Chondrocyte (in vitro differentiated cells): ENCODE data around the gene NKD1. TPM values are rescaled to one million over a fixed set of nuclear protein-coding genes. Genes with fewer than 3 reads are reported as not detected.

Experiments used
- DNase-seq: peaks from one replicate; pipeline ENCODE4 v3.0.0; 2021; ENCODE audit warnings: mixed read lengths, low spot score
- H3K27ac Mint-ChIP-seq: one replicate; pipeline ENCODE4 v1.8.0; 2021; ENCODE audit warnings: mild to moderate bottlenecking, moderate library complexity, mixed read lengths; ENCODE audit not compliant: unreplicated experiment
- H3K27me3 Mint-ChIP-seq: 2 replicates; pipeline ENCODE4 v1.8.0; 2021; ENCODE audit warnings: low read depth, mixed read lengths
- H3K36me3 Mint-ChIP-seq: 2 replicates; pipeline ENCODE4 v1.8.0; 2021; ENCODE audit warnings: low read depth, mixed read lengths
- H3K4me1 Mint-ChIP-seq: 2 replicates; pipeline ENCODE4 v1.8.0; 2021; ENCODE audit warnings: low read depth, mild to moderate bottlenecking, mixed read lengths
- H3K4me3 Mint-ChIP-seq: one replicate; pipeline ENCODE4 v1.8.0; 2021; ENCODE audit warnings: mild to moderate bottlenecking, moderate library complexity, mixed read lengths; ENCODE audit not compliant: unreplicated experiment
- H3K9me3 Mint-ChIP-seq: 2 replicates; pipeline ENCODE4 v1.8.0; 2021; ENCODE audit warnings: low read depth, mixed read lengths
- CTCF ChIP-seq: fragments of 200-600 bp; sonication (generic); IDR thresholded peaks from 2 replicates; pipeline ENCODE4 v1.5.0; 2021; ENCODE audit warnings: antibody characterized with exemption, mild to moderate bottlenecking, moderate library complexity
- total RNA-seq: library from RNA; stranded (reverse); gene quantifications from 3 replicates; pipeline ENCODE4 v1.2.1, GENCODE V29; 2021

Gene NKD1
- total RNA-seq, 1 donor from 2014 or later: 8.0 TPM

GRCh38 chr16:50555269-50555875 is 7.2 kb downstream of the NKD1 start:
- no peak overlapping the region for H3K4me3 Mint-ChIP-seq
- no peak for TF ChIP-seq CTCF
- no peak for DNase-seq
- H3K9me3 Mint-ChIP-seq: peaks cover 3% of the 10 kb centered on the region
- H3K27ac Mint-ChIP-seq: no peak overlapping the region
- peaks cover 5% of the 10 kb centered on the region for H3K27me3 Mint-ChIP-seq
- peaks cover 6% of the 10 kb centered on the region for H3K4me1 Mint-ChIP-seq
- peaks cover 8% of the 10 kb centered on the region for H3K36me3 Mint-ChIP-seq

DNA sequence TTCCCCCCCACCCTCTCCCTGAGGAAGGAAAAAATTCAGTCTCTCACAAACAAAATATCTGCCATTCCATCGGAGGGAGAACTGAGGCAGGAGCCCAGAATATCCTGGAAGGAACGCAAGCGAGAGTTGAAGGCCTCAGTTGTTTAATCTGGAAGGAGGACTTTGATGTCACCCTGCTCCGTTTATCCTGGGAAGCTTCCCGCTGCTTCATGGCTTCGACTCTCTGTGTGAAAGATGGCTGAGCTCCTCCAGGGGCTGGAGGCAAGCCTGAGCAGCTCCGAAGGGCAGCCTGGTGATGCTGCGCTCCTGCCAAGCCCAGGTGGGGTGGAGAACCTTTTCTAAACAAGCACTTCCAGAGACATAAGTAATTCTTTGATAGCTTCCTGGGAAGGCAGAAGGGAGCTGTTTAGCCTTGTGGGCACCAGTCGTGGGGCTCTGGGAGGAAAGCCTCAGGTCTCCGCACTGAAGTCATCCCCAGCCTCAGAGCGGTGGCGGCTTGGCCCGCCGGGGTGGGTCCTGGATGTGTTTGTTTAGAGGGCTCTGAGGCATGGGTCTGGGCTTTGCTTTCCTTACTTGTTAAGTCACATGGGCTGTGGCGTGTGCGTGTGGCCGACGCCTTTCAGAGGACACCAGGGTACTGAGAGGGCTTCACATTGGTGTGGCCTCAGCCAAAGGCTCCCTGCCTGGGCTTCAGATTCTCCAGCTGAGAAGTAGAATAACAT is 7.9 kb downstream of the NKD1 start:
- Mint-ChIP-seq H3K4me3 (no peak overlapping the region), H3K27ac (no peak overlapping the region), H3K9me3 (peaks cover 3% of the 10 kb centered on the region), H3K4me1 (no peaks in the 10 kb centered on the region), H3K36me3 (peaks cover 8% of the 10 kb centered on the region), H3K27me3 (peaks cover 5% of the 10 kb centered on the region)
- DNase-seq: no peak
- TF ChIP-seq CTCF: no peak

GRCh38 chr16:50557046-50557445 is 8.8 kb downstream of the NKD1 start:
- no peak overlapping the region for H3K4me3 Mint-ChIP-seq
- H3K36me3 Mint-ChIP-seq: peaks cover 14% of the 10 kb centered on the region
- no peaks in the 10 kb centered on the region for H3K4me1 Mint-ChIP-seq
- no peak overlapping the region for H3K27ac Mint-ChIP-seq
- peaks cover 5% of the 10 kb centered on the region for H3K27me3 Mint-ChIP-seq
- TF ChIP-seq CTCF: no peak
- DNase-seq: no peak
- H3K9me3 Mint-ChIP-seq: peaks cover 9% of the 10 kb centered on the region

DNA sequence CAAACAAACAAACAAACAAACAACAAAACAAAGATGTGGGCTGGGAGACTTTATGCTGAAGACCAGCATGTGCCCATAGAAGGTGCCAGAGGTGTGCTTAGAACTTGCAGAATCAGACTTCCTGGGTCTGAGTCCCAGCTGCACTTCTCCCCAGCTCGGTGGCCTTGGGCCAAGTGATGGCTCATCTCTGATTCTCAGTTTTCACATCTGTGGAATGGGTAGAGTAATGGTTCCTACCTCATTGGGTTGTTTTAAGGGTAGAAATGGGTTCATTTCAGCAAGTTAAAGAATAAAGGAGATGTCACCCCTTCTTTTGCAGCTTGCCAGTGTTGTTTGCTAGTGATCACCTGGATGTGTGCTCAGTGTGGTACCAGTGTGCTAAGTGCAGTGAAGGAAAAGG is 10.7 kb downstream of the NKD1 start:
- Mint-ChIP-seq H3K27ac (no peak overlapping the region), H3K27me3 (no peaks in the 10 kb centered on the region), H3K36me3 (peaks cover 13% of the 10 kb centered on the region), H3K4me3 (no peak overlapping the region), H3K4me1 (no peaks in the 10 kb centered on the region), H3K9me3 (peaks cover 9% of the 10 kb centered on the region)
- no peak for TF ChIP-seq CTCF
- DNase-seq: no peak

DNA sequence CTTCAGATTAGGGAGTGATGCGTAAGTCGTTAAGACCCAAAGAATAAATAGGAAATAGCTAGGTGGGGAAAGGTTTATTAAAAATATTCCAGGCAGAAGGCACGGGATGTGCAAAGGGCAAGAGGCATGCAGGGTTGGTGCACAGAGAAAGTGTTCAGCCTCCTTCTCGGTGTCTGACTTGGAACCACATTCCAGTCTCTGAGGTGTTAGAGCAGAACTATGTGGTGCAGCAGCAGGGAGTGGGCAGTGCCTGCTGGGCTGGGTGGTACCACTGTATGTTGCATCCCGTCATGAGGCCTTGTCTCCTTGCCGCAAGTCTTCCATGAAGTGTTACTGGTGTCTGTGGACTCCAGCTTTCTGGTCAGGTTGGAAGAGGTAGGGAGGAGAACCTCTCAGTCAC is 11.1 kb downstream of the NKD1 start:
- H3K4me3 Mint-ChIP-seq: no peak overlapping the region
- peaks cover 9% of the 10 kb centered on the region for H3K9me3 Mint-ChIP-seq
- H3K27me3 Mint-ChIP-seq: no peaks in the 10 kb centered on the region
- no peak for DNase-seq
- peaks cover 13% of the 10 kb centered on the region for H3K36me3 Mint-ChIP-seq
- H3K4me1 Mint-ChIP-seq: no peaks in the 10 kb centered on the region
- no peak overlapping the region for H3K27ac Mint-ChIP-seq
- TF ChIP-seq CTCF: no peak
